Fibroblast of lung (primary cell): ENCODE data around the gene PANK4.

ENCODE experiments used
- CTCF ChIP-seq, 2 donors: IDR thresholded peaks in 1 of 2; conservative IDR thresholded peaks in 1 of 2; 1 replicate in 1 of 2; 2 replicates in 1 of 2; pipeline ENCODE4 v1.5.1; 2011 to 2012; ENCODE audit warnings: low read length in 2 of 2, control low read depth in 1 of 2, inconsistent platforms in 1 of 2, low read depth in 1 of 2, mild to moderate bottlenecking in 1 of 2
- EZH2 ChIP-seq: IDR thresholded peaks from 2 replicates; pipeline ENCODE4 v1.5.1; 2012; ENCODE audit warnings: low read length, control low read depth, mild to moderate bottlenecking; ENCODE audit errors: missing control alignments

DNA sequence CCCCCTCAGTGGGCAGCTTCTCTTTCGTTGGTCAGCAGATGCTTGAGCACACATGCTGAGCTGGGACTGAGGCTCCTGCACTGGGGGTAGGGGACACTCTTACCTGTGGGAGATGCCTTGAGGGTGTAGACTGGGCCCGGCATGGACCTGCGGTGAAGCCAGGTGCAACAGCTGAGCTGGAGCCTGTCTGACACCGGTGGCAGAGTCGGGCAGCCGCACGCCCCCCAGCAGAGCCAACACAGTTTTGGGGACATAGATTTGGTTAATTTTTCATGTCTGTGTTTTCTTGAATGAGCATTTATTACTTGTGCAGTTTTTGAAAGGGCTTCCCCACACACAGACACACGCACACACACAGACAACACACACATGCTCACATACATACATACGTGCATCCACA lies 9.6 kb upstream of the PANK4 start:
- TF ChIP-seq CTCF (conservative IDR thresholded peaks at IDR 0.05 in 1 of 2, IDR thresholded peaks at IDR 0.05 in 1 of 2; ENCODE audit: low read depth in 1 of 2, low read length in 2 of 2) (no peak), EZH2 (no peak)
